Nucleus accumbens (tissue), 56 donors: ENCODE results near the gene CACNA1H.
"Not testable (repeated sequence)": the region's sequence is repeated elsewhere in the genome, so short reads cannot be mapped to it uniquely, and the experiment has no call there.

Source experiments
- DNase-seq, 56 donors: peaks; one replicate each; lab custom pipeline; 2025; lab: John Stamatoyannopoulos, UW

The CACNA1H gene

DNA sequence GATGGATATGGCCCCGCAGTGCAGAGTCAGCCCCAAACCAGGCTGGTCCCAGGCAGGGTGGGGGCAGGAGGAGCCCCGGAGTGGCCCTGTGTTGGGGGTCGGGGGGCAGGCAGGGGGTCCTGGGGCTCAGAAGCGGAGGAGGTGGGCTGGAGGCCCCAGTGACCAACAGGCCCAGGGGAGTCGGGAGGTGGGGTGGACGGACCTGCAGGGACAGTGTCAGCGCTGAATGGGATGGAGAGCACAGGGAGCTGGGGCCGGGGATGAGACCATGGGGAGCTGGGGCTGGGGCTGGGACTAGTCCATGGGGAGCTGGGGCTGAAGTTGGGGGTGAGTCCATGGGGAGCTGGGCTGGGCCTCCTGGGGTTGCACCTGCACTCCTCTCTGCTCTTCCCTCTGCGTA lies 86.7 kb downstream of the CACNA1H start:
- not testable (repeated sequence) for DNase-seq

DNA sequence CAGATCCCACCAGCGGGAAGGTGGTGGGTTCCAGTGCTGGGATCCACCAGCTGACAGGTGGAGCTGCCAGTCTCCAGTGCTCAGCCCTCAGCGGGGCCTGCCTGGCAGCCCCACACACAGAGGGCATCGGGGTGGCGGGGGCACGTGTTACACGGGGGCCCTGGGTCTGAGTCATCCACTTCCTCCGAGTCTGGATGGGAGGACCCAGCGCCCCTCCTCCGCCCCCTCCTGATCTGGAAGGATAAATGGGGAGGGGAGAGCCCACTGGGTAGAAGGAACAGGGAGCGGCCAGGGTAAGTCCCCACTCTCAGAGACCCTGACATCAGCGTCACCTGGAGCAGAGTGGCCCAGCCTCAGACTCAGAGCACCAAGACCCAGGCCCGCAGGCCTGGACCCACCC lies 87.5 kb downstream of the CACNA1H start, which contains the start of gene TPSAB1:
TPSAB1 (plus strand) TSS at position 270 of the 400 bp plus-strand sequence. CDS start 234 bp downstream, outside the sequence.
- not testable (repeated sequence) for DNase-seq

DNA sequence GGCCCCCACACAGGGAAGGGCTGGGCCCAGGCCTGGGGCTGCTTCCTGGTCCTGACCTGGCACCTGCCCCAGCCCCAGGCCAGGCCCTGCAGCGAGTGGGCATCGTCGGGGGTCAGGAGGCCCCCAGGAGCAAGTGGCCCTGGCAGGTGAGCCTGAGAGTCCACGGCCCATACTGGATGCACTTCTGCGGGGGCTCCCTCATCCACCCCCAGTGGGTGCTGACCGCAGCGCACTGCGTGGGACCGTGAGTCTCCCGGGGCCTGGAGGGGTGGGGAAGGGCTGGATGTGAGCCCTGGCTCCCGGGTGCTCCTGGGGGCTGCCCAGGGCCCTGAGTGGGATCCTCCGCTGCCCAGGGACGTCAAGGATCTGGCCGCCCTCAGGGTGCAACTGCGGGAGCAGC lies 88.2 kb downstream of the CACNA1H start:
- DNase-seq: not testable (repeated sequence)

GRCh38 chr16:1243363-1243762 lies 90.5 kb downstream of the CACNA1H start:
- not testable (repeated sequence) for DNase-seq

GRCh38 chr16:1243907-1244850 lies 91.3 kb downstream of the CACNA1H start:
- not testable (repeated sequence) for DNase-seq

DNA sequence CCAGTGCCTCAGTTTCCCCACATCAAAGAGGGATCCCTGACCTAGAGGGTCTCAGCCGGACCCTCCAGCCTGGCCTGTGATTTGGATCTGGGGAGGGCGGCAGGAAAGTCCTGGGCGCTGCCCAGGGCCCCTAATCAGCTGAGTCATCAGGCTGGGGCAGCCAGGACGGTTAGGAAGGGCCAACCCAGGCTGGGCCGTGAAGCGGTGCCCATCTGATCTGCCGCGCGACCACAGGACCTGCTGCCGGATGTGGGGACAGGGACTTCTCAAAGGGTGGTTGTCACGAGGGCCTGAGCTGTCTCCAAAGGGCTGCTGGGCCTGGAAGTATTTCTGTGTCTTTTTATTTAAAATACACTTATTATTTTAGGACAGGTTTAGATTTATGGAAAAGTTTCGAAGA lies 92.0 kb downstream of the CACNA1H start:
- no peak for DNase-seq

GRCh38 chr16:1245452-1246020 lies 92.6 kb downstream of the CACNA1H start:
- DNase-seq: no peak

GRCh38 chr16:1247903-1248537 lies 95.1 kb downstream of the CACNA1H start:
- not testable (repeated sequence) for DNase-seq

DNA sequence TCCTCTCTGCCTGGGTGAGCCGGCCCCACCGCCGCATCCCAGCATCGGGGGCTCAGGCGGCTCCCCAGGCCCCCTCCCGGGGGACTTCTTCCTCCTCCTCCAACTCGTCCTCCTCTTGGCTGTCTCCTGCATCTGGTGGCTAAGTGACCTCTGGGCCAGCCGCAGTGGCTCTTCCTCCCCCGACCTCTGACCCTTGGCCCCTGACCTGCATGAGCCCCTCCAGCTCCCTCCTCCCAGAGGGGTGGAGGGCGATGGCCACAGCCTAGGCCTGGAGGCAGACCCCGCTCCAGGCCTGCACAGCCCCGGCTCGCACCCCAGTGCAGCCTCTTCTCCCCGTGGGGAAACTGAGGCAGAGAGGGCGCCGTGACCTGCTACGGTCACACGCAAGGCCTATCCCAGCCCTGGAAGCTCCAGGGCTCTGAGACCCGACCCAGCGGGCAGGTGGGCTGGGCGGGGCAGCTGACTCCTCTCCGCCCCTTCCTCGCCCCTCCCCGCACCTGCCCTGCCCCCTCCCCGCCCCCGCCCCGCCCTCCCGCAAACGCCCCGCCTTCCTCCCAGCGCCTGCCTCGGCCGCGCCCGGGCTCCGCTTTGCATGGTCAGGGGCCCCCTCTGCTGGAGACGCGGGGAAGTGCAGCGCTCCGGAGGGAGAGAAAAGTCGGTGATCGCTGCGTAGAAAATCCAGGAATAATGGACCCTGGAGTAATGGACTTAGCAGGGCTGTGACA lies 96.3 kb downstream of the CACNA1H start:
- DNase-seq: not testable (repeated sequence)

GRCh38 chr16:1253701-1254364 lies 100.9 kb downstream of the CACNA1H start:
- DNase-seq: not testable (repeated sequence)

- not testable (repeated sequence) for DNase-seq
Observed at GRCh38 chr16:1254821-1255220, 101.9 kb downstream of the CACNA1H start.

DNA sequence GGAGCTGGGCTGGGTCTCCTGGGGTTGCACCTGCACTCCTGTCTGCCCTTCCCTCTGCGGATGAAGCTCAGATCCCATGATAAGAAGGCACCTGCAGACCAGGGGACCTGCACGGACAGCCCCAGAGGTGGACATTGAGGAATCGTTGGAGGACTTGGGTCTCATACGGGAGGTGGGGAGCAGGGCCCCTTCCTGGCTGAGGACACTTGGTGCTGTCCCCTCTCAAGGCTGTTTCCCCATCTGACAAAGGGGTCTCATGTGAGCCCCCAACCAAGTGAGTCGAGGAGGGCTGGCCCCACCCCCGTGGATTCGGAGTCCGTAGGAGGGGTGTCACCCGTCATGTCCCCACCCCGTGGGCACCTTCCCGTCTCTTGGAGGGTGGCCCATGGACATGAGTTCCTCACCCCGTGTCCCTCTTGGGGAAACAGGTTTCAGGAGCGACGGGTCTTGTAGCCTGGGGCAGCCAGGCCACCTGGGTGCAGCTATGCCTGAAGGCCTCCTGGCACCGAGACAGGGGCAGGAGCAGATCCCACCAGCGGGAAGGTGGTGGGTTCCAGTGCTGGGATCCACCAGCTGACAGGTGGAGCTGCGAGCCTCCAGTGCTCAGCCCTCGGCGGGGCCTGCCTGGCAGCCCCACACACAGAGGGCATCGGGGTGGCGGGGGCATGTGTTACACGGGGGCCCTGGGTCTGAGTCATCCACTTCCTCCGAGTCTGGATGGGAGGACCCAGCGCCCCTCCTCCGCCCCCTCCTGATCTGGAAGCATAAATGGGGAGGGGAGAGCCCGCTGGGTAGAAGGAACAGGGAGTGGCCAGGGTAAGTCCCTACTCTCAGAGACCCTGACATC lies 102.6 kb downstream of the CACNA1H start, which contains the start of gene TPSD1:
TPSD1 (plus strand) TSS at position 794 of the 847 bp plus-strand sequence. CDS start 212 bp downstream, outside the sequence.
- DNase-seq: not testable (repeated sequence)

- not testable (repeated sequence) for DNase-seq
Observed at GRCh38 chr16:1256296-1256873, 103.5 kb downstream of the CACNA1H start.

GRCh38 chr16:1256874-1257322 lies 104.0 kb downstream of the CACNA1H start:
- no peak for DNase-seq

GRCh38 chr16:1257561-1258224 lies 104.8 kb downstream of the CACNA1H start:
- DNase-seq: no peak

GRCh38 chr16:1258225-1258600 lies 105.3 kb downstream of the CACNA1H start:
- no peak for DNase-seq

DNA sequence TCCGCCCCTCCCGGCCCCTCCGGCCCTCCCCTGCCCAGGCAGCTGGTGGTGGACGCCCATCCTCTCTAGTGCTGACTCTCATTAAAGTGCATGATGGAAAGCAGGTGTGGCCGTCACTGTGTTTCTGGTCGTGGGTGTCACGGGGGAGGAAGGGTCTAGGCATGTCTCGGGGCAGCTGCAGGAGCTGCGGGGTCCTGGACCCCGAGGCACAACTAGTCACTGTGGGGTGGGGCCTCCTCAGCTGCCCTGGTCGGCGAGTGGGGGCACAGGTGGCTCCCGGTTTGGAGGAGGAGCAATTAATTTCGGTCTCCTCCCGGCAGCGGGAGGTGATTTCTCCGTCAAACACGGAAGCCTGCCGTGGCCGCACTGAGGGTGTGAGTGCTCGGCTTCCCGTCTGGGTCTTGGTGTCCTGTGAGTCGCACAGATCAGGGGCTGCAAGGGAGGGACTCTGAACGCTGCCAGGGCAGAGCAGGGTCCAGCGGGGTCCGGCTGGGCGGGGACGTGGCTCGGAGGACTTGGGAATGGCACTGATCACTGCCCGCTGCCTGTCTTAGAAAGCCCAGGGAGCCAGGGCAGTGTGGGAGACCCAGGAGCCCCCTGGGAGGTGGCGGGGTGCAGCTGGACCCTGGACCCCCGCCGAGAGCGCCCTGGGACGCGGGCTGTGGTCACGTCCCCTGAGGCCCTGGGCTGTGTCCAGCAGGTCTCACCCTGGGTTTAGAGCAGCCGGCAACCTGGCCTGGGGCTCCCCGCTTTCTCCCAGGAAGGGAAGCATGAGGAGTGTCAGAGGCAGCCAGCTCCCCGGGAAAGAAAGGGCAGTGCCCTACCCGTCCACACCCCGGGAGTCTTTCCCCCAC lies 106.2 kb downstream of the CACNA1H start:
- no peak for DNase-seq
